ENCODE data around the gene NAPSA. TPM values are rescaled to one million over a fixed set of nuclear protein-coding genes. Genes with fewer than 3 reads are reported as not detected.

The NAPSA gene
- total RNA-seq, 4 donors from 2014 or later, result 1.6 to 5.0 (median 3.1) TPM

DNA sequence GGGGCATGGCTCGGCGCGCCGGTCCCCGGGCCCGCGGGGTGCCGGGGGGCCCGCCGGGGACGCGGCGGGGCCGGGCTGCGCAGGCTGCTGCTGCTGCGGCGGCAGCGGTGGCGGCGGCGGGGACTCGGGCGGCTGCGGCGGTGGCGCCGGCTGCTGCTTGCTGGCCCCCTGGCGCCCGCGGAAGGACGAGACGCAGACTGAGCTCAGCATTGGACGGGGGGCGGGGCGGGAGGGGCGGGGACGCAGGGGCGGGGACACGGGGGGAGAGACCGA lies 36.6 kb downstream of the NAPSA start:
- Histone ChIP-seq H3K27me3 (peaks cover 72% of the 10 kb centered on the region), H3K36me3 (no peaks in the 10 kb centered on the region), H3K4me3 (peak overlapping the region in 2 of 4 donors; percentile 30 to 49), H3K4me1 (peaks cover 3 to 54% (median 41%) of the 10 kb centered on the region in 4 donors), H3K9me3 (no peaks in the 10 kb centered on the region), H3K27ac (no peak overlapping the region)
- in situ Hi-C loops (cut with MboI; ENCODE audit: low pct_ligation_motif_present in 1 of 4, low pct_unique_long_range_greater_than_20kb in 1 of 4, low sequenced_read_pairs in 3 of 4), result no loop called here
- intact Hi-C loops (cut with DNase I; ENCODE audit: low total_unique reads), result no loop called here
- DNase-seq, result no peak
- 0% methylated on average over 1 of the region's 40 CpGs; no CpG with 5 or more reads in 1 of the 2 donors for WGBS, 2 donors (ENCODE audit: low coverage in 1 of 2)
- TF ChIP-seq, protein P1, sequence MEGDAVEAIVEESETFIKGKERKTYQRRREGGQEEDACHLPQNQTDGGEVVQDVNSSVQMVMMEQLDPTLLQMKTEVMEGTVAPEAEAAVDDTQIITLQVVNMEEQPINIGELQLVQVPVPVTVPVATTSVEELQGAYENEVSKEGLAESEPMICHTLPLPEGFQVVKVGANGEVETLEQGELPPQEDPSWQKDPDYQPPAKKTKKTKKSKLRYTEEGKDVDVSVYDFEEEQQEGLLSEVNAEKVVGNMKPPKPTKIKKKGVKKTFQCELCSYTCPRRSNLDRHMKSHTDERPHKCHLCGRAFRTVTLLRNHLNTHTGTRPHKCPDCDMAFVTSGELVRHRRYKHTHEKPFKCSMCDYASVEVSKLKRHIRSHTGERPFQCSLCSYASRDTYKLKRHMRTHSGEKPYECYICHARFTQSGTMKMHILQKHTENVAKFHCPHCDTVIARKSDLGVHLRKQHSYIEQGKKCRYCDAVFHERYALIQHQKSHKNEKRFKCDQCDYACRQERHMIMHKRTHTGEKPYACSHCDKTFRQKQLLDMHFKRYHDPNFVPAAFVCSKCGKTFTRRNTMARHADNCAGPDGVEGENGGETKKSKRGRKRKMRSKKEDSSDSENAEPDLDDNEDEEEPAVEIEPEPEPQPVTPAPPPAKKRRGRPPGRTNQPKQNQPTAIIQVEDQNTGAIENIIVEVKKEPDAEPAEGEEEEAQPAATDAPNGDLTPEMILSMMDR (IDR thresholded peaks at IDR 0.05), result peak in 1 of 5 experiments; percentile 11
- TF ChIP-seq POLR2A (IDR thresholded peaks at IDR 0.05) (no peak), POLR2AphosphoS5 (IDR thresholded peaks at IDR 0.05) (no peak), EP300 (IDR thresholded peaks at IDR 0.05; ENCODE audit: low read depth) (no peak)

DNA sequence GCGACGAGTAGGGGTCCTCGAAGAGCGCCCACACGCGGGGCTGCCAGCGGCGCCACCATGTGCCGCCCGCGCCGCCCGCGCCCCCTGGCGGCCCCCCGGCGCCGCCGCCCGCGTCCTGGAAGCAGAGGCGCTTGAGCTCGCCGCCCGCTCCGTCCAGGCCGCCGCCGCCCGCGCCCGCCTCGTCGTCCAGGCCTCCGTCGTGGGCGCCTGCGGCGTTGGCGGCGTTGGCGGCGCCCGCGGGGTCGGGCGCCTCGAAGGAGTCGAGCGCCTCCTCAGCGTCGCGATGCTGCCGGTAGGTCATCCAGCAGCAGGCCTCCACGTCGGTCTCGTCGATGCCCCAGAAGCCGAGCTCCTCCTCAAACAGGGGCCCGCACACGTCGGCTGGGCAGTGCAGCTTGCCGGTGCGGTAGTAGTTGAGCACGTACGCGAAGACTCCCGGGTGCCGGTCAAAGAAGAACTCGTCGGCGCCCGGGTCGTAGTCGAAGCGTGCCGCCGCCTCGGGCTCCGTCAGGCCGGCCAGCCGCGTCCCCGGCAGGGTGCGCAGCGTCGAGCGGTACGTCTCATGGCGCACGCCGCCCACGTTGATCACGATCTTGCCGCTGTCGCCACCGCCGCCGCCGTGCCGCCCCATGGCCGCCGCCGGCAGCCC lies 37.1 kb downstream of the NAPSA start:
- peaks cover 72% of the 10 kb centered on the region for H3K27me3 ChIP-seq
- no peaks in the 10 kb centered on the region for H3K36me3 ChIP-seq
- TF ChIP-seq POLR2AphosphoS5 (IDR thresholded peaks at IDR 0.05) (no peak), POLR2A (IDR thresholded peaks at IDR 0.05) (no peak), EP300 (IDR thresholded peaks at IDR 0.05; ENCODE audit: low read depth) (no peak)
- TF ChIP-seq, protein P1 (IDR thresholded peaks at IDR 0.05), result no peak
- in situ Hi-C loops (cut with MboI; ENCODE audit: low pct_ligation_motif_present in 1 of 4, low pct_unique_long_range_greater_than_20kb in 1 of 4, low sequenced_read_pairs in 3 of 4), result no loop called here
- 0% methylated on average over 2 of the region's 104 CpGs; no CpG with 5 or more reads in 1 of the 2 donors for WGBS, 2 donors (ENCODE audit: low coverage in 1 of 2)
- no peaks in the 10 kb centered on the region for H3K9me3 ChIP-seq
- intact Hi-C loops (cut with DNase I; ENCODE audit: low total_unique reads), result no loop called here
- H3K27ac ChIP-seq, result no peak overlapping the region
- H3K4me3 ChIP-seq, result peak overlapping the region in 2 of 4 donors; percentile 30 to 49
- no peak for DNase-seq
- H3K4me1 ChIP-seq, result peaks cover 3 to 51% (median 38%) of the 10 kb centered on the region in 4 donors

DNA sequence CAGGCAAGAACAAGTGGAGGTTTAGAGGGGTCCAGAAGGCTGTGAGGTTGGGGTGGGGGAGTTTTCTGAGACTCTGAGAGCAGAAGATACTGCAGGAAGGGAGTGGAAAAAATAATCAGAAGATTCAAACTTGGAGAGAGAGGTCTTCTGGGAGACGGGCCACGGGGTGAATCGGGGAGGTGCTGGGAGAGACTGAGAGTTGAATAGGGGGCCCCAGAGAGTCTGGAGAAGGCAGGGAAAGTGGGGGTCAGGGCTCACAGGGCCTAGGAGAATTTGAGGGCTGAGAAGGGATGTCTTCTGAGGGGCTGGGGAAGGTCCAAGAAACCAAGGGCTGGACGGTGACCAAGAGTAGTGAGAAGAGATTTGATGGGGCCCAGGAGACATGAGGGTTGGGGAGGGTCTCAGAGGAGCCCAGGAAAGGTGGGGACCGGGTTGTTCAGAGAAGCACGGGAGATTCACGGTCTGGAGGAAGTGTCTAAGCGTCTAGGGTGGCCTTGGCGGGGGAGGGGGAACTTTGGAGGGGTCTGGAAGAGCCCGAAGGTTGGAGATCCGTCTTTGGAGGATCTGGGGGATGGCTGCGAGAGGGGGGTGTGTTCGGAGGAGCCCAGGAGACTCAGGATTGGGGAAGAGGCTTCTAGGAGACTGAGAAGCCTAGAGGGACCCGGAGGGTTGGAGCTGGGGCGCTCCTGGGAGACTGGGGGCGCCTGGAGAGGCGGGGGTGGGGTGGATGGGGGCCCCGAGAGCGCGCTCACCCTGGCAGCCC lies 37.8 kb downstream of the NAPSA start:
- WGBS, 2 donors (ENCODE audit: low coverage in 1 of 2), result 21% methylated on average over 13 to 14 of the region's 20 CpGs
- DNase-seq, result no peak
- in situ Hi-C loops (cut with MboI; ENCODE audit: low pct_ligation_motif_present in 1 of 4, low pct_unique_long_range_greater_than_20kb in 1 of 4, low sequenced_read_pairs in 3 of 4) (no loop called here), intact Hi-C loops (cut with DNase I; ENCODE audit: low total_unique reads) (no loop called here)
- Histone ChIP-seq H3K27me3 (peaks cover 65% of the 10 kb centered on the region), H3K9me3 (no peaks in the 10 kb centered on the region), H3K36me3 (no peaks in the 10 kb centered on the region), H3K4me1 (peaks cover 3 to 44% (median 31%) of the 10 kb centered on the region in 4 donors), H3K27ac (no peak overlapping the region), H3K4me3 (no peak overlapping the region)
- TF ChIP-seq, protein P1 (IDR thresholded peaks at IDR 0.05), result no peak
- TF ChIP-seq POLR2AphosphoS5 (IDR thresholded peaks at IDR 0.05) (no peak), POLR2A (IDR thresholded peaks at IDR 0.05) (no peak), EP300 (IDR thresholded peaks at IDR 0.05; ENCODE audit: low read depth) (no peak)

DNA sequence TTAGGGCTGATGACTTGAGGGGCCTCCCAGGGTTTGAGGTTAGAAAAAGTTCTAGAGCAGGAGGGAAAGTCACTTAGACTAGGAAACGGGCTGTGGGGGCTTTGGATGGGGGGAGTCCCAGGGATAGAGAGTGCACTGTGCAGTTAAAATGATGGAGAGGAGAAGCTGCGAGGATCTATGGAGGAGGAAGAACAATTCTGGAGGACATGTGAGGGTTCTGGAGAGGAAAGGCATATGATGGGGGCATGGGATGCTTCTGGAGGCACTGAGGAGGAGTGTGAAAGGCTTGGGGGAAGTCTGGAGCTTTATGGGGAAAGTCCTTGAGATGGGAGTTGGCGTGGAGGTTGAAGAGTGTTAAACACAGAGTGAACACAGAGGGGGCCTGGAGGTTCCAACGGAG lies 38.4 kb downstream of the NAPSA start:
- in situ Hi-C loops (cut with MboI; ENCODE audit: low pct_ligation_motif_present in 1 of 4, low pct_unique_long_range_greater_than_20kb in 1 of 4, low sequenced_read_pairs in 3 of 4), result no loop called here
- Histone ChIP-seq H3K27me3 (peaks cover 58% of the 10 kb centered on the region), H3K4me1 (peaks cover 3 to 38% (median 30%) of the 10 kb centered on the region in 4 donors), H3K4me3 (no peak overlapping the region), H3K27ac (no peak overlapping the region), H3K36me3 (no peaks in the 10 kb centered on the region), H3K9me3 (no peaks in the 10 kb centered on the region)
- WGBS, 2 donors (ENCODE audit: low coverage in 1 of 2), result 9 to 34% methylated on average over 3 to 4 of the region's 4 CpGs
- no peak for DNase-seq
- intact Hi-C loops (cut with DNase I; ENCODE audit: low total_unique reads), result no loop called here
- TF ChIP-seq POLR2A (IDR thresholded peaks at IDR 0.05) (no peak), POLR2AphosphoS5 (IDR thresholded peaks at IDR 0.05) (no peak), EP300 (IDR thresholded peaks at IDR 0.05; ENCODE audit: low read depth) (no peak)
- TF ChIP-seq, protein P1 (IDR thresholded peaks at IDR 0.05), result no peak

Data from transverse colon (tissue), 4 donors.